ENCODE data around the gene ZFHX3. TPM values are rescaled to one million over a fixed set of nuclear protein-coding genes. Genes with fewer than 3 reads are reported as not detected.

ZFHX3 gene
- total and polyA plus RNA-seq, 2 donors (not counting 1 experiment from before 2014, with no cell fraction given), result 0.54 to 6.6 TPM

GRCh38 chr16:72744076-72744793 is 303.7 kb downstream of the ZFHX3 start:
- Mint-ChIP-seq H3K4me3 (no peak overlapping the region), H3K27me3 (no peaks in the 10 kb centered on the region), H3K4me1 (peaks cover 9% of the 10 kb centered on the region), H3K9me3 (ENCODE audit: insufficient read depth) (no peaks in the 10 kb centered on the region), H3K27ac (no peak overlapping the region)
- CTCF ChIA-PET, result interaction anchor here (1.3 kb wide), 1 partner anchor 88 kb away, joined by 4 read pairs; no protein-coding TSS in a partner anchor
- DNase-seq (no peak), ATAC-seq (ENCODE audit: low read depth) (no peak)
- Histone ChIP-seq H3K79me2 (ENCODE audit: control insufficient read depth, insufficient read depth, low read length) (no peaks in the 10 kb centered on the region), H3K27me3 (replicated peaks in 1 of 4; ENCODE audit: control extremely low read depth in 1 of 4, control insufficient read depth in 3 of 4, insufficient read depth in 4 of 4, low read length in 3 of 4) (no peaks in the 10 kb centered on the region), H3K27ac (ENCODE audit: low read length in 2 of 2) (no peak overlapping the region), H3K9ac (ENCODE audit: low read length) (no peak overlapping the region), H3K36me3 (replicated peaks in 1 of 2; ENCODE audit: control extremely low read depth in 1 of 2, control insufficient read depth in 1 of 2, extremely low read depth in 1 of 2, insufficient read depth in 2 of 2, low read length in 1 of 2) (no peaks in the 10 kb centered on the region), H3K4me1 (ENCODE audit: control insufficient read depth in 2 of 2, insufficient read depth in 2 of 2, low read length in 2 of 2) (no peaks in the 10 kb centered on the region), H3K9me3 (ENCODE audit: control extremely low read depth in 1 of 3, control insufficient read depth in 2 of 3, insufficient read depth in 1 of 3, low read length in 2 of 3) (no peaks in the 10 kb centered on the region), H3K4me3 (ENCODE audit: control extremely low read depth in 1 of 5, extremely low read depth in 1 of 5, insufficient read depth in 1 of 5, low read depth in 2 of 5, low read length in 4 of 5) (no peak overlapping the region), H3K4me2 (replicated peaks; ENCODE audit: low read depth, low read length, poor library complexity, severe bottlenecking) (no peak overlapping the region), H4K20me1 (ENCODE audit: control insufficient read depth, insufficient read depth, low read length, poor library complexity, severe bottlenecking) (no peaks in the 10 kb centered on the region), H2AFZ (ENCODE audit: insufficient read depth, low read depth, low read length, poor library complexity, severe bottlenecking) (no peak overlapping the region)
- WGBS (ENCODE audit: insufficient coverage), result 100% methylated on average over 1 of the region's 2 CpGs
- POLR2A ChIA-PET, result no interaction called here
- intact Hi-C loops (cut with micrococcal nuclease), result no loop called here
- no peak for TF ChIP-seq CTCF (IDR thresholded peaks at IDR 0.05)
- no peak for TF ChIP-seq EZH2 (IDR thresholded peaks at IDR 0.05; ENCODE audit: borderline replicate concordance, insufficient read depth, low read depth, low read length, poor library complexity, severe bottlenecking)

- Histone ChIP-seq H3K79me2 (ENCODE audit: control insufficient read depth, insufficient read depth, low read length) (no peaks in the 10 kb centered on the region), H3K4me1 (ENCODE audit: control insufficient read depth in 2 of 2, insufficient read depth in 2 of 2, low read length in 2 of 2) (no peaks in the 10 kb centered on the region), H2AFZ (ENCODE audit: insufficient read depth, low read depth, low read length, poor library complexity, severe bottlenecking) (no peak overlapping the region), H3K4me2 (replicated peaks; ENCODE audit: low read depth, low read length, poor library complexity, severe bottlenecking) (no peak overlapping the region), H3K36me3 (replicated peaks in 1 of 2; ENCODE audit: control extremely low read depth in 1 of 2, control insufficient read depth in 1 of 2, extremely low read depth in 1 of 2, insufficient read depth in 2 of 2, low read length in 1 of 2) (no peaks in the 10 kb centered on the region), H3K9me3 (ENCODE audit: control extremely low read depth in 1 of 3, control insufficient read depth in 2 of 3, insufficient read depth in 1 of 3, low read length in 2 of 3) (no peaks in the 10 kb centered on the region), H3K27me3 (replicated peaks in 1 of 4; ENCODE audit: control extremely low read depth in 1 of 4, control insufficient read depth in 3 of 4, insufficient read depth in 4 of 4, low read length in 3 of 4) (no peaks in the 10 kb centered on the region), H3K4me3 (ENCODE audit: control extremely low read depth in 1 of 5, extremely low read depth in 1 of 5, insufficient read depth in 1 of 5, low read depth in 2 of 5, low read length in 4 of 5) (no peak overlapping the region), H3K9ac (ENCODE audit: low read length) (no peak overlapping the region), H3K27ac (ENCODE audit: low read length in 2 of 2) (no peak overlapping the region), H4K20me1 (ENCODE audit: control insufficient read depth, insufficient read depth, low read length, poor library complexity, severe bottlenecking) (no peaks in the 10 kb centered on the region)
- POLR2A ChIA-PET, result no interaction called here
- Mint-ChIP-seq H3K27me3 (no peaks in the 10 kb centered on the region), H3K9me3 (ENCODE audit: insufficient read depth) (no peaks in the 10 kb centered on the region), H3K4me3 (no peak overlapping the region), H3K27ac (no peak overlapping the region), H3K4me1 (peaks cover 9% of the 10 kb centered on the region)
- DNase-seq (no peak), ATAC-seq (ENCODE audit: low read depth) (no peak)
- no peak for TF ChIP-seq EZH2 (IDR thresholded peaks at IDR 0.05; ENCODE audit: borderline replicate concordance, insufficient read depth, low read depth, low read length, poor library complexity, severe bottlenecking)
- TF ChIP-seq CTCF (IDR thresholded peaks at IDR 0.05), result no peak
- WGBS (ENCODE audit: insufficient coverage), result 92% methylated on average over 2 of the region's 8 CpGs
- CTCF ChIA-PET, result no interaction called here
- intact Hi-C loops (cut with micrococcal nuclease), result no loop called here
These were observed 304.7 kb downstream of the ZFHX3 start for GRCh38 chr16:72743011-72743761.

Data from B cell (primary cell).